A673 (cell line): ENCODE results near the gene TMEM132C. TPM values are rescaled to one million over a fixed set of nuclear protein-coding genes. Genes with fewer than 3 reads are reported as not detected.

Experiments used
- BruUV-seq: library from RNA; stranded (reverse); fragments of 400-500 nt; replicated peaks from 2 replicates; lab custom pipeline; 2021; lab: Mats Ljungman, UMichigan
- CTCF ChIA-PET: fragments of 300-600 bp; sonication (Branson Sonifier 250); formaldehyde crosslinking; loops from one replicate; lab custom pipeline; 2022; ENCODE audit warnings: antibody characterized with exemption; lab: Charles Lee
- POLR2A ChIA-PET: fragments of 300-600 bp; sonication (Branson Sonifier 250); formaldehyde crosslinking; loops from one replicate; lab custom pipeline; 2022; ENCODE audit warnings: antibody characterized with exemption; ENCODE audit not compliant: low non-redundant PET; lab: Charles Lee
- DNase-seq: peaks from one replicate; pipeline ENCODE4 v3.0.0-alpha.2; 2015; ENCODE audit warnings: low spot score
- H3K27ac ChIP-seq: fragments of 200-600 bp; sonication (generic); 2 replicates; pipeline ENCODE4 v1.5.1; 2016; ENCODE audit warnings: mixed run types, low read depth, mild to moderate bottlenecking, mixed read lengths, antibody characterized with exemption, low read length; ENCODE audit not compliant: poor library complexity, severe bottlenecking
- H3K27me3 ChIP-seq: fragments of 200-600 bp; sonication (generic); replicated peaks from 2 replicates; pipeline ENCODE4 v1.6.1; 2017; ENCODE audit warnings: mixed run types, low read depth, mild to moderate bottlenecking, mixed read lengths, antibody characterized with exemption, low read length; ENCODE audit not compliant: insufficient read depth, poor library complexity
- H3K36me3 ChIP-seq: fragments of 200-600 bp; sonication (generic); 2 replicates; pipeline ENCODE4 v1.6.1; 2016; ENCODE audit warnings: mixed run types, mild to moderate bottlenecking, mixed read lengths, antibody characterized with exemption, low read length; ENCODE audit not compliant: insufficient read depth, poor library complexity, severe bottlenecking
- H3K4me1 ChIP-seq: fragments of 200-600 bp; sonication (generic); 2 replicates; pipeline ENCODE4 v1.6.1; 2017; ENCODE audit warnings: mixed run types, mild to moderate bottlenecking, mixed read lengths, antibody characterized with exemption, low read length; ENCODE audit not compliant: insufficient read depth, poor library complexity, severe bottlenecking
- H3K4me3 ChIP-seq: fragments of 200-600 bp; sonication (generic); 2 replicates; pipeline ENCODE4 v1.5.1; 2016; ENCODE audit warnings: low read depth, mixed run types, mild to moderate bottlenecking, mixed read lengths, low read length; ENCODE audit not compliant: poor library complexity, severe bottlenecking
- H3K9me3 ChIP-seq: fragments of 200-600 bp; sonication (generic); 2 replicates; pipeline ENCODE4 v1.6.1; 2016; ENCODE audit warnings: mixed run types, low read depth, mild to moderate bottlenecking, mixed read lengths, antibody characterized with exemption, low read length; ENCODE audit not compliant: poor library complexity, severe bottlenecking
- CTCF ChIP-seq: fragments of 300-800, 200-600 bp; sonication (generic); conservative IDR thresholded peaks from 2 replicates; pipeline ENCODE4 v1.5.1; 2017; ENCODE audit warnings: low read depth, mild to moderate bottlenecking, antibody characterized with exemption, low read length, moderate library complexity, mixed read lengths
- EZH2 ChIP-seq: fragments of 200-600 bp; sonication (generic); IDR thresholded peaks from 2 replicates; pipeline ENCODE4 v1.6.1; 2017; ENCODE audit warnings: borderline replicate concordance, low read depth, mild to moderate bottlenecking, mixed read lengths, antibody characterized with exemption, low read length; ENCODE audit not compliant: poor library complexity, severe bottlenecking
- intact Hi-C: fragments of 100-400 bp; cut with micrococcal nuclease; formaldehyde crosslinking; loops from one replicate; pipeline ENCODE4 v1.10.0; 2022; ENCODE audit not compliant: unreplicated experiment
- total RNA-seq: library from RNA; stranded (reverse); gene quantifications from 2 replicates; pipeline ENCODE4 v1.2.3, GENCODE V29; 2021

TMEM132C gene
- total RNA-seq, 1 experiment from 2014 or later = not detected

- no peaks in the 10 kb centered on the region for H3K4me1 ChIP-seq
- intact Hi-C loops = no loop called here
- ChIA-PET CTCF (no interaction called here), POLR2A (no interaction called here)
- no peak overlapping the region for H3K27ac ChIP-seq
- no peak overlapping the region for H3K4me3 ChIP-seq
- no TSS peak for BruUV-seq
- TF ChIP-seq CTCF = no peak
- no peak for TF ChIP-seq EZH2
- H3K9me3 ChIP-seq = no peaks in the 10 kb centered on the region
- H3K36me3 ChIP-seq = no peaks in the 10 kb centered on the region
- no peak for DNase-seq
- H3K27me3 ChIP-seq = peaks cover 49% of the 10 kb centered on the region
Observed at GRCh38 chr12:128402486-128403243, 135.7 kb downstream of the TMEM132C start.

DNA sequence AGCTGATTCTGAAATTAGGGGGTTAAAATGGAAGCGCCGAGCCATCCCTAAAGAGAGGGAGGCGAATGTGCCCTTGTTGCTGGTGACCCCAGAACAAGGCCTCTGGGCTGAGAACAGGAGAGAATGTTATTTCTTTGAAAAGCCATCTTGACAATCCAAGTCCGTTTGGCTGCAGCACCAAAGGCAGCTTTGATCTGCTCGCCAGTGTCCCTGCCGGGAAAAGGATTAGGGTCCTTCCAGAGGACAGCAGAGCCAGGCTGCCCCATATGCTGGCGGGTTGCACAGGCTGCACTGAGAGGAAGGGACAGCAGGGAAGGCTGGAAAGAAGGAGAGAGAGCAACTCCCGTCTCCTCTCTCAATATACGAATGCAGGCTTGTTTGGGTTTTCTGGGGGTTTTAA, 141.7 kb downstream of the TMEM132C start:
- ChIA-PET CTCF (no interaction called here), POLR2A (no interaction called here)
- no TSS peak for BruUV-seq
- H3K4me1 ChIP-seq = no peaks in the 10 kb centered on the region
- H3K9me3 ChIP-seq = no peaks in the 10 kb centered on the region
- H3K27me3 ChIP-seq = peaks cover 16% of the 10 kb centered on the region
- intact Hi-C loops = no loop called here
- no peak for TF ChIP-seq EZH2
- no peak overlapping the region for H3K27ac ChIP-seq
- no peak for DNase-seq
- H3K36me3 ChIP-seq = no peaks in the 10 kb centered on the region
- H3K4me3 ChIP-seq = no peak overlapping the region

- ChIA-PET CTCF (no interaction called here), POLR2A (no interaction called here)
- no peaks in the 10 kb centered on the region for H3K9me3 ChIP-seq
- DNase-seq = no peak
- intact Hi-C loops = no loop called here
- no peak for TF ChIP-seq EZH2
- TF ChIP-seq CTCF = no peak
- no peaks in the 10 kb centered on the region for H3K36me3 ChIP-seq
- no peak overlapping the region for H3K4me3 ChIP-seq
- H3K4me1 ChIP-seq = no peaks in the 10 kb centered on the region
- H3K27me3 ChIP-seq = peaks cover 3% of the 10 kb centered on the region
- no peak overlapping the region for H3K27ac ChIP-seq
- BruUV-seq = no TSS peak
Observed at GRCh38 chr12:128415036-128415560, 148.1 kb downstream of the TMEM132C start.

DNA sequence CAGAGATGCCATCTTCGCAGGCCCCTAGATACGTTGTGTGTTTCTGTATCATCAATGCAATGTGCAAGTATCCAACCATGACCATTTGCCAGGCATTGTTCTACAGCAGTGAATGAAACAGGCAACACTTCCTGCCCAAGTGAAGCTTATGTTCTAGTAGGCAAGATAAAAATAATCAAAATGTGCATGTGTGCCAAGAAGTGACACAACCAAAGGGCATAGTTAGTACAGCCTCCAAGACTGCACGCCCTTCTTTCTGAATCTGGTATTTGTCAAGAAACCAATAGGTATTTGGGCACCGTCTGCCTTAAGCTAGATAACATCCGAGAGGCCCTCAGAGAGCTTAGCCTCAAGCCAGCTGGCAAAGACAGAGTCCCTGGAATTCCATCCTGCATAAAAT, 152.0 kb downstream of the TMEM132C start:
- DNase-seq = no peak
- H3K4me1 ChIP-seq = no peaks in the 10 kb centered on the region
- no peak for TF ChIP-seq EZH2
- no peak for TF ChIP-seq CTCF
- H3K9me3 ChIP-seq = no peaks in the 10 kb centered on the region
- no TSS peak for BruUV-seq
- H3K4me3 ChIP-seq = no peak overlapping the region
- H3K27me3 ChIP-seq = peaks cover 3% of the 10 kb centered on the region
- no peaks in the 10 kb centered on the region for H3K36me3 ChIP-seq
- H3K27ac ChIP-seq = no peak overlapping the region
- intact Hi-C loops = no loop called here
- ChIA-PET POLR2A (no interaction called here), CTCF (no interaction called here)
